DND-41 (cell line): ENCODE measurements around the gene REPS2.

Experiments
- CTCF ChIP-seq: IDR thresholded peaks from 2 replicates; pipeline ENCODE4 v1.5.1; 2012; ENCODE audit warnings: borderline replicate concordance, low read length, moderate library complexity, mild to moderate bottlenecking; ENCODE audit not compliant: poor library complexity, severe bottlenecking; ENCODE audit errors: extremely low read depth
- EZH2 ChIP-seq: IDR thresholded peaks from 3 replicates; pipeline ENCODE4 v1.6.1; 2012; ENCODE audit warnings: borderline replicate concordance, low read depth, mild to moderate bottlenecking, moderate library complexity, low read length, inconsistent platforms; ENCODE audit not compliant: severe bottlenecking

GRCh38 chrX:17072301-17072700, 125.8 kb downstream of the REPS2 start:
- TF ChIP-seq CTCF (no peak), EZH2 (no peak)
